GM21367 (cell line): Measurements from ENCODE around the gene HOXB2.

ENCODE experiments used
- ATAC-seq: cut with Tn5 transposase; IDR thresholded peaks from one replicate; pipeline ENCODE4 v1.9.1; 2021; ENCODE audit not compliant: unreplicated experiment

HOXB2 gene

DNA sequence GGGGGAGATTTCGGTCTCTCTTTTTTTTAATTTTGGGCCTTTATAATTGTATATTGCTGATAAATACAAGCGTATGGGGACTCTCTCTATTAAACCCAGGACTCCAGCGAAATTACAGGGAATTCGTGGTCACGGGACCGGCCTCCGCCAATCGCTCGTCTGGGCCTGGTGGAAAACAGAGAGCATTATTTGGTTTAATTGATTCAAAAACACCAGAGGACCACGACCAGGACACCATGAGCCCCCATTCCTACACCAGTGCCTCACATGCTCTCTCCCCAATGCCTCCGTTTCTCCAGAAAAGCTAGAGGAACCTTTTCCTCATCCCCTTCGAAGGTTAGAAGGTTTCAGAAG lies at the start of gene HOXB2:
TSS of gene HOXB2 (minus strand) at position 88 of the 354 bp plus-strand sequence. CDS start 198 bp downstream, outside the sequence.
- no peak for ATAC-seq

DNA sequence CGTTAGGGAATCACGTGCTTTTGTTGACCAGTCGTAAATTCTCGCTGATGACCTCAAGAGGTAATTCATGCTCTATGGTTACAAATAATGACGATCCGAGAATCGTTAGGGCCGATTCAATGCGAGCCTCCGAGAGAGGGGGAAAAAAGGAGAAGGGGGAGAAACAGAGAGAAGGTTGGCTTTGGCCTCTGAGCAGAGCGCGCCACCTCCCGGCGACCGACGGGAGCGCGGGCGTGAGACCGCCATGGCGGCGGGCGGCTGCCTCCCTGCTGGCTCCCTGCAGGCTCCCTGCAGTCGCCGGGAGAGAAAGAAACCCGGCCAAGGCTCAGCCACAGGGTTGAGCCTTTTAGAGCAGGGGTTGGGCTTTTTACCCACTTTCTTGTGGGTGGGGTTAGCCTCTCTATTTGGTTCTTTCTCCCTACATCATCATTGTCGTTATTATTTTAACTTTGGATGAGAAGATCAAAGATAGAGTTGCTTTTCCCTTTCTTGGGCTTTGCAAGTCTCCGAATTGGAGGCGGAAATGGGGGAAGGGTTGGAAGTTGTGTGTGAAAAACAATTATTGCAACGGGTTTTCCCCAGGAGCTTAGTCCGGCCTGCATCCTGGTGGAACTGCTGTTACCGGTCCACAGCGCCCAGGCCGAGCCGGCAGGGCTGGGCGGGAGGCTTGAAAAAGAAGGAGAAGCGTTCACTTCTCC lies 49.1 kb upstream of the HOXB2 start:
- no peak for ATAC-seq

DNA sequence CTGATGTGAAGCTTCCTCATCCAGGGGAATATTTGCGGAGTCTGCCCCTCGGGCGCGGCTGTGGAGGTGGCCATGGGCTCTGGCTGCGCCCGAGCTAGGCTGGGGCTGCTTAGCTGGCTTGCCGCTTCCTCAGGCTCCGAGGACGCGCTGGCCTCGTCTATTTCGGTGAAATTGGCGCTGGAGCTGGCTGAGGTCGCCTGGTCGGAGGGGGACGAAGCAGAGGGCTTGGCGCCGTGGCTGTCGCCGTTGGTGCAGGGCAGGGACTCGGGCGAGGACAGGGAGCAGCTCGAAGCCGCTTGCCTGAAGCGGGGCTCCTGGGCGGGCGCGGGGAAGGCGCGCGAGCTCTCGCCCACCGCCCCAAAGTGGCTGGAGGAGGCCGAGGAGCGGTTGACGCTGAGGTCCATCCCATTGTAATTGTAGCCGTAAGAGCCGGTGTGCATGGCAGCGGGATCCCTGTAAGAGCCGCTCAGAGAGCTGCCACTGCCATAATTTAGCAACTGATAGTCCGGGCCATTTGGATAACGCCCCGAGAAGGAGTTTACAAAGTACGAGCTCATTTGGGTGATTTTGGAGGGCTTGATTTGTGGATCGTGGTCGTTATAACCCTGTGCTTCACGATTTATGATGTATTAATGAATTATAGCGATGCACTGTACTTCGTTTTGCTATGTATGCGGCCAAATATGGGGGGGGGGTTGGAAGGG lies 48.4 kb upstream of the HOXB2 start, which contains the start of gene HOXB5:
TSS of gene HOXB5 (minus strand) at position 654 of the 704 bp plus-strand sequence. CDS start at position 557, 97 bp downstream.
- no peak for ATAC-seq

DNA sequence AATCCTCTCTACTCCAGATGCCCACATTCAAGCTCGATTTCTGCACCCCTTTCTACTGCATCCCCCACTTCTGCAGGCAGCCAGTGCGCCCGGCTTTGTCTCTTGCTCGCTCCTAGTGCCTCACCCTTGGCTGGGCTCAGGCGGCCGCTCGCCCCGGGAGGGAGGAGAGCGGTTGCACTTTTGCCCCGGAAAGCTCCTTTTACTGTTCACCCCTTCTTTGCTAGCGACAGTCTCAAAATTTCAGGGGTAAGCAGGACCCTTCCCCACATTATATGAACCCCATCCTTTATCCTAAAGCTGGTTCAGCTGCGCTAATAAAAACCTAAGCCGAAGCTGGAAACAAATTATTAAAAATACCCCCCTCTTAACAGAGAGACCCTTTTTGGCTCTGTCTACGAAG lies 47.7 kb upstream of the HOXB2 start:
- no peak for ATAC-seq

DNA sequence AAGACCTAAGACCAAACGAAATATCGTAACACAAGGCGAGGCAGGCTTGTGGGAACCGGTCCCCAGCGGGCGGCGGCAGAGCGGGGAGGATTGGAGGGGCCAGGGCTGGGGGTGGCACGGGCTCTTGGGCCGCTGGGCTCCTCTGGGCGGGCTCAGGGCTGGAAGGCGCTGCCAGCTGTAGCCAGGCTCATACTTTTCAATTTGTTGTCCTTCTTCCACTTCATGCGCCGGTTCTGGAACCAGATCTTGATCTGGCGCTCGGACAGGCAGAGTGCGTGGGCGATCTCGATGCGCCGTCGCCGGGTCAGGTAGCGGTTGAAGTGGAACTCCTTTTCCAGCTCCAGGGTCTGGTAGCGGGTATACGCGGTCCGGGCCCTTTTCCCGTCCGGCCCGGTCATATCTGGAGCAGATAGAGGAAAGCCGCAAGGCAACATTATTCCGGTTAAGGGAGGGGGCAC lies 47.2 kb upstream of the HOXB2 start:
- no peak for ATAC-seq

DNA sequence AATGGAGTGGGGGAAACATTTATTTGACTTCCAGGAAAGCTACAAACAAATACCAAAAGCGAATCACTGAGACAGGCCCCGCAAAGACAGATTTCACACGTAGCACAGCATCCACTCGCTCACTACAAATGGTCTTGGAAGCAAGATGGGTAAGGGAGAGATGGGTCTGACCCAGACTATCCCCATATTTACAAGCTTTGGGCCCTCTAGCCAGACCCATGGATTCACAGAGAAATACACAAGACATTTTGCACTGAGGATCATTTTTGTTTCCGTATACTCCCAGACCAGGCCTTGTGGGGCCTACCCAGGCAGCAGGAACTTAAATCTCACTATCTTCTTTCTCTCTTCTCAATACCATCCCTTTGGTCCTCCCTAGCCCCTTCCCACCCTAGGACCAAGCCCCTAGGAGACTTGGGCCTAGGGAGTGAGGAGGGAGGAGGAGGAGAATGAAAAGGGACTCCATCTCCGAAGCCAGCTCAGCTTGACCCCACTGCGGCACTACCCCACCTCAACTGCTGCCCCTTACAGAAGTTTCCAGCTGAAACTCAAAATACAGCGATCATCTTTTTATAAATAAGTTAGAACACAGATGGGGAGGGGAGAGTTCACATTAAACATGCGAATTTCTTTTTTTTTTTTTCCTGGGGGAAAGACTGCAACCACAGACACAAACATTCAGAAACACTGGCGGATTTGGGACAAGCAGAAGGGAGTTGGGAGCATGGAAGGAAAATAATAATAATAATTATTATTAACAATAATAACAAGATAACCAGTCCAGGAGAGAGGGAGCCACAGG lies 46.5 kb upstream of the HOXB2 start:
- ATAC-seq: no peak

DNA sequence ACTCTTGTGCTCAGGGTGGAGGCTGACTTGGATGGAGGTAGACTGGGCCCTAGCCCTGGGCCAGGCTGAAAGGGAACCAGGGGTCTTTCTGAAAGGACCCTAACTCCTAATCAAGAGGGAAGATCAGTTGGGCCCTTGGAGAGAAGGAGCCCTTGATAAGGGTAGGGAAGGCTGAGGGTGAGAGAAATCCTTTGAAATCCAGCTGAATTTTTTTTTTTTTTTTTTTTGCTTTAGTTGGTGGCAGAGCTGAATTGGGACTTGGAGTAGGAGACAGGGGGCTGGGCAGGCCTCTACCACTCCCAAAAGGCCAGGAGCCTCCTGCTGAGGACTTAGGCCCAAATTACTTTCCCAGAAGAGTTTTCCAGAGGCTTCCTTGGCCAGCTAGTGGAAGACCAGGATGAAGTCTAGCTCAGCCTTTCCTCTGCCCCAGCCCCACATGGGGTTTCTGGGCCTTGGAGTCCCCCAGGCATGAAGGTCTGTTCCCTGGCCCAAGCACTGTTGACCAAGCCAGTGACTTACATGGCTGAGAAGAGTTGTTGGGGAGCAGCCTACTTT lies 45.8 kb upstream of the HOXB2 start:
- no peak for ATAC-seq

DNA sequence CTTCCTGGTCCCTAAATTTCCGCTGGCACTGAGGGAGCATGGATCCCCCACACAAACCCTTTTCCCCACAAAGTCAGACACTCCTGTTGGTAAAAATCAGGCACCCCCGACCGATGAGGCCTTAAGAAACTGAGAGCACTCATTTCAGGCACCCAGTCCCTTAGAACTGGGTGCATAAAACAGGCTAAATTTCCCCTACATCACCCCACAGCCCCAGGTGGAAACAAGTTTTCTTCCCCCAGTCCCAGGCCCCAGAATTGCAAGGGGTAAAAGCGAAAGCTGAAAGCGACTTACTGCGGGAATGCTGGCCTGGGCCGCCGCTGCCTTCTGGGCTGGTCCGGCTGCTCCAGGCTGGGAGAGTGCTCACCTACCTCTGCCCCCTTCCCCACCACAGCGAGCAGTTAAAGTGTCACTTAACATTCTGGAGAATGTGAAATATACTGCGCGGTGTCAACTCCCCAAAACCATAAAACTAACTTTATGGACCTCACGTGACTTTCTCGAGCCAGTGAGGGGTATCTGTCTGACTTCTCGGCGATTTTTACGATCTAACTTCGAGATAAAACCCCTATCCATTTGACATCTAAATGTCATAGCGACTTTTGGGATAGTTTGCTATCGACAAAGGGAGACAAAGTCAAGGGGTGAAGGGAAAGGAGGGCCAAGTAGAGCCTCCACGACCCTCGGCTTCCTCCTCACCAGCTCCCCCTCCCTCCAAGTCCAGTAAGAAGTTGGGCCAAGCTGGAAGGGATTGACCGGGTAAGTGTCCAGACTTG lies 45.1 kb upstream of the HOXB2 start, which contains the start of gene HOXB3:
TSS of gene HOXB3 (minus strand) at position 411 of the 776 bp plus-strand sequence. CDS start 37,767 bp downstream, outside the sequence.
- ATAC-seq: no peak

DNA sequence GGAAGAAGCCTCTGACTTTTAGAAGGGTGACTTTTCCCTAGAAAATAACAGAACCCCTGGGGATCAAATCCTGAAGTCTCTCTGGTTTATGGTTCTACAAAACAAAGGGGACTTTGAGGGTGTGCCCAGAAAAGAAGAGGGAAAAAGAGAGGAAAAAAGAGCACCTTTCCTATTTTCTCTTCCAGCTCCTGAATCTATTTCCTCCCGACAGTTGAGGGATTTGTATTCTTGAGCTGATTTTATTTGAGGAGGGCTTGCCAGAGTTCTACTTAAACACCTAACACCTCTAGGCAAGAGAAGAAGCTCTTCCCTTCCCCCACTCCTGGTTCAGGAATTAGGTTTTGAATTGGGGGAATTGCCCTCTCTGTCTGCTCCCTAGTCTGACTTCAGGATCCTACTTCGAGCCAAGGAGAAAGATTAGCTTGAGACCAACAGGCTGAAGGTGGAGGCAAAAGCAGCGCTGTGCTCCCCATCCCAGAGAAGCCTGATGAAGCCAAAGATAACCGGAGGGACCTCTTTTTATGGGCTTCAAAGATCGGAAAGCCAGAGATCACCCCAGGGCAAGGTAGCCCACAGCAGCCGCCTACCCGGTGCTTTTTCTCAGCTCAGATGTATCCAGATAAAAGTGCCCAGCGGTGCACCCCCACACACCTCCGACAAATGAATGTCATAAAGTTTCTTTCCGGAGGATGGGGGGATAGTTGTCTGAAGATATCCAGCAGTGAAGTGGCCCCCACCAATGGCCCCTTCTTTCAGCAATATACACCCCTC lies 44.3 kb upstream of the HOXB2 start:
- ATAC-seq: no peak

DNA sequence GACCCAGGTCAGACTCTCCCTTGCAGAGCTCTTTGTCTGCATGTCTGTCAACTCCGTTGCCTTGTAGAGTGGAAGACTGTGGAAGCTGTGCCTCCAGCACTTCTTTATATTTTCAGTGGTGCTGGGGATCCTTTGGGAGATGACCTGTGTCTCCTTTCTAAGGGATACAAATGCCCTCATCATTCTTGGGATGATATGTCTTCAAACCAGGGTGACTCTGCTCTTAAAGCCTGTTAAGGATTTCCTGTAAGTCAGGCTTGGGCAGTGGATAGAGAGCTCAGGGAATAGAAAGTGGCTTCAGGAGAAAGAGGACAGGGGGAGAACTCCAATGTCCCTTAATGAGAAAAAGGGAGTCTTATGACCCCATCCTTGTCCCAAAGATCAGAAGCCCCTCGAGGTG lies 43.6 kb upstream of the HOXB2 start:
- ATAC-seq: no peak

DNA sequence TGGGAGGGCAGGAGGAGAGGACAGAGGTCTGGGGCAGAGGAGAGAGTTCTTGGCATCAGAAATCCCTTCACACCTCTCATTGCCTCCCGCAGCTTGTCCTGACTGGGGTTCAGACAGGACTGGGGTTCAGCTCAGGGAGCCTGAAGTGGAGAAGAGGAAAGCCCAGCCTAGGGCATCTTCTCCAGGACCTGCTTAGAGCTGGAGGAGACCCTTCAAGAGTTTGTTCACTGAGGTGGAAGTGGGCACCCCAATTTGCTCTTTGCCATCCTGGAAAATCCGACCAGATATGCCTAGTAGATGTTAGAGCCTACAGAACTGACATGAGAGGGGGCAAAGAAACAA lies 43.1 kb upstream of the HOXB2 start:
- ATAC-seq: no peak

DNA sequence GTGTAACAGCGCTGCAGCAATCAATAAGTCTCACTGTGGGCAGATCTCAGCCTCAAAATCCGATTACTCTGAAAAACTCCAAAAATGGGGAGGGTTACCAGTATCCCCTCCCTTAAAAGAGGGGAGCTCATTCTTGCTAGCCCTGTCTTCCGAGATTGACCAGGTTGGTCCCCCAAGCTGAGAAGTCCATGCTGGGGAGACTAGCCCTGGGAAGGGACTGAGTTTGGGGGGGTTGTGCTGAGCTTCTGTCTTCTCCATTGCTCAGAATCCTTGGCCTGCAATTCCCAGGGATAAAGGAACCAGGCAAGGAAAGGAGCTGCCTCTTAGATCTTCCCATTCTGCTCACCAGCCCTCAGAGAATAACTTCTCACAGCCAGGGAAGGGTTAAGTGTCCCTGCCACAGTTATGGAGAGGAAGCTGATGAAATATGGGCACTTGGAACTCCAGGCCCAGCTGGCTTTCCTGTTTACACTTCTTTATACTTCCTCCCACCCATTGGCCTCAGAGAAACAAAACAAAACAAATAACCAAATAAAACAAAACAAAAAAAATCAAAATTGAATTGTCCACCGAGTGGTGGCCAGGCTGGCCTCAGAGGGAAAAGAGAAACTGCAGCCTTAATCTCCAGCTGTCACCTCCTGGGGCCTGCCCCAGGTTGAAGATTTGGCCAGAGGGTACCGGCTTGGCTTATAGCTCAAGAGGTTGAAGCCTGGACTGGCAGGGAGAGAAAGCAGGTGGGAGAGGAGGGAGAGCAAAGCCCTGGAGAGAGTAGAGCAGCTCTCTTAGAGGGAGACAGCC lies 42.6 kb upstream of the HOXB2 start:
- no peak for ATAC-seq

DNA sequence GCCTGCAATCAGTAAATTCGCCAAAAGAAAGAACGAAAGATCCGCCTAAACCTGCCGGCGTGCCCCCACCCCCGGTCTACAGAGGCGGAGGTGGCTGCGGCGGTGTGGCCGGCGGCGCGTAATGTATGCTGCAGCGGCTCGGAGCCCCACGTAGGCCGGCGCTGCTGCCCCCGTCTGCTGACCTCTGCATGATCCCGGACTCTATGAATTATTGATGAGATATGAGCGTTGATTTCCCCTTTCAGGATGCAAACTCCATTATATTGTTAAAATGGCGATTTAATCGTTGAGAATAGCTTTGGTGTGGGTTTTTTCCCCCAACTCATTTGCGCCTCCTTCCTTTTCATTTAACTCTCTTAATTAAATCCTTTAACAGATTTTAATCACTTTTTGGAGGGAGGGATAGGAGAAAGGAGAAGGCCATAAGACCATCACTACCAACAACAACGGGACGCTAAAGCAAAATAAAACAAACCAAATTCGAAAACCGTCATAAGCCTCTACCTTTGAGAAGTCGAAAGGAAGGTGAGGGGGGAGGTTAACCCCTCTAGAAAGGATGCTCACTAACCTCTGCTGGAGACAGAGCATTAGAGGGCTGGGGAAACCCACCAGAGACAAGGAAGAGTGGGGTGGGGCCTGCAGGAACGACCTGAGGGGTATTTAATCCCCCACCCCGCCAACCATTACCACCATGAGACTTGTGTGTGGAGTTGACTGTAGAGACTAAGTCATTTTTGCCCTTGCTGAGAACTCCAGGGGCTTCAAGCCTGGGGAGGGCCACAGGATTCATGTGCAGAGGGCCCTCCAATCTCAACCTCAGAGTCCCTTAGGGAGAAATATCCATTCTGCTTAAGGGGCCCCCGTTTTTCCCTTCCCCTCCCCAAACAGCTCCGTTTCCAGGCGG lies 41.7 kb upstream of the HOXB2 start:
- ATAC-seq: no peak

DNA sequence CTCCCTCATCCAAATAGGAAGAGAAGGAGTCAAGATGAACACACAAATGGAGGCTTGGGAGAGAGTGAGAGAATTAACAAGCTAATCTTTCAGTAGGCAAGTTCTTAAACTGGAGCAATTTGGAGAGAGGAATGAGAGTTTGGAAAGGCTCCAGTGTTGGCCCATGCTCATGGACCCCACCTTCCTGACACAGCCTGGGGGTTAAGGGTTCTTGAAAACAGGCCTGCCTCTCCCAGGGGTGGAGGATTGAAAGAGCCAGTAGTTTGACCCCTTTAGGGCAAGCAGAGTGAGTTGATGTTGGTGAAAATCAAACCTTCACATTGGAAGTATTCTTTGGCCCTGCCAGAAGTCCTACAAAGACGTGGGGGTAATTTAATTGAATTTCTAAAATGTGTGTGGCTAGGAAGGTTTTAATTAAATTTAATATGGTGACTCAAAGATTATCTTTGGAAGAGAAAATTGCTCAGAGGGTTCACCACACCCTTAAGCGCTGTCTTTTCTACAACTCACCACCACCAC lies 39.4 kb upstream of the HOXB2 start:
- no peak for ATAC-seq

DNA sequence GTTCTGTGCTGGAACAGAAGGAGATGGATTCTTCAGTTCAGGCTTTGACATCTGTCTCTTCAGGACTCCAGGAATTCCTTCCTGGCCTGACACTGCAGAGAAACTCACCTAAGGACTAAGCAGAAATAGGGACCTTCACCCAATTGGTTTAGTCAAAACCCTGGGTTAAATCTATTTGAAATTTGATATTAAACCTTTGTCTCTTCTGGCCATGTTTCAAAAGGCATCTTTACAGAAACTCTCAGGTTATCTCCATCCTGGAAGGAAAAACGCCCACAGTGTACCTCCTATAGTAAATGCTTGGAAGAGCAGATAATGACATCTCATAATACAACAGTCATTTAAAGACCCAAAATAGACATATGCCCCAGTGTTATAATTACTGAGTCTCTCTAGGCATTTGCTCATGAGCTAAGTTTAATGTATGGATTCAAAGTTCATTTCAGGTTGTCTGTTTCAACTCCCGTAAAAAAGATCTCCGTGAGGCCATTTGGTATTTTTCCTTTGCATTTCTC lies 38.9 kb upstream of the HOXB2 start:
- no peak for ATAC-seq

DNA sequence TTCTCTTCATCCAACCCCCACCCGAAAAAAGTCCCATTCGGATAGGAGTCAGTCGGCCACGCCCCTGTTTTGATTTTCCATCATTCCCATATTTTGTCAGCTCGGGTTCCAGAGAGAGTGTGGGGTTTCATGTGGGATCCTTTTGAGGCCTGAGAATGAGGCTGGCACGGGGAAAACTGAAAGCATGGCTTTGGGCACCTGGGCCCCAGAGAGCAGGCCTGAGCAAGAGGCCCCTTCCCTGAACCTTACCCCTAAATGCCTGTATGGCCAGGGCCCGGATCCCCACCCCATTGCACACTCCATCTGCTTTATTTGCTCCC lies 37.8 kb upstream of the HOXB2 start:
- no peak for ATAC-seq

DNA sequence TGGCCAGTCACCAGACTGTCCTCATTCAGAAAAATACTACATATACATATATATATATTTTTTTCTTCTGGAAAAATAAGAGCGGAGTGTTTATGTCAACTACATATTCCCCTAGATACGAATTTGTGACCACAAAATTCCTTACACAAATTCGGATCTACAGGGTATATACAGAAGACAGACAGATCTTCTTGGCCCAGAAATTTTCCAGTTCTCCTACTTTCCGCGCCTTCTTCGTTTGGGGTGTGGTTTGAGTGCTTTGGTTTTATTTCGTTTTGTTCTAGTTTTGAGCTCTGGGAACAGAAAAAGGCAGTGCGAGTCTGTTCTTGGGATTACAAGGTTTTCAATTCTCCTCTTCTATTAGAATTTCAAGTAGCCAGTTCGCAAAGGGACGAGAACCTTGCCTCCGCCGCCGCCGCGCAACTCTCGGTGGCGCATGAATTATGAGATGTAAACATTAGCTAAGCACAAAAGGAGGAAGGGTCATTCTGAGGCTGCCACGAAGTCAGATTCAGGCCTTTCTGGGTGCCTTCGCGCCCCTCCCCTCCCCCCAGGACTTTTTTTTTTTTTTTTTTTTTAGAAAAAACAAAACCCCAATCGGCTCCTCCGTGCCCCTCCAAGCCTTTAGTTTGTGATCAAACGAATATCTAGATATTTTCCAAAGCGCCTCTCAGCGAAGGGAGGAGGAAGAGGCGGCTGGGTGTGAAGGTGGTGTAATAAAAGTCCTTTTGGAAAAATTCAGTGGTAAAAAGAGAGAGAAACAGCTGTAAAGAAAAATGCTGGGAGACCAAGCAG lies 35.0 kb upstream of the HOXB2 start:
- ATAC-seq: no peak
